Prostate gland (tissue), 2 donors: ENCODE measurements around the gene SPATA12.

ENCODE experiments used
- CTCF ChIP-seq, 4 experiments: fragments of 200-600 bp in 2 of 4; fragments of 450-650 bp in 2 of 4; sonication (generic) in 2 of 4; IDR thresholded peaks; 1 replicate in 3 of 4; 2 replicates in 1 of 4; pipeline ENCODE4 v1.5.1; 2016 to 2019; ENCODE audit warnings: antibody characterized with exemption in 4 of 4, mild to moderate bottlenecking in 2 of 4, moderate library complexity in 2 of 4
- POLR2AphosphoS5 ChIP-seq: sonication (generic); formaldehyde crosslinking; IDR thresholded peaks from one replicate; pipeline ENCODE4 v1.6.1; 2017; ENCODE audit warnings: antibody characterized with exemption

DNA sequence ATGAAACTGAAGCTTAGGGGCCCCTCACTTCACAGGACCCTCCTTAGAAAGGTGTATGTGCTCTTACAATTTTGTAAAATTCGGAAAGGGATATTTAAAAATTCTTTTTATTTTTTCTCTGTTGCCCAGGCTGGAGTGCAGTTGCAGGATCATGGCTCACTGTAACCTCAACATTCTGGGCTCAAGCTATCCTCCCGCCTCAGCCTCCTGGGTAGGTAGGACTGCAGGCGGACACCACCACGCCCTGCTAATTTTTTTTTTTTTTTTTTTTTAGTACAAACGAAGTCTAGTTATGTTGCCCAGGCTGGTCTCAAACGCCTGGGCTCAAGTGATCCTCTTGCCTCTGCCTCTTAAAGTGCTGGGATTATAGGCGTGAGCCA is 45.1 kb upstream of the SPATA12 start:
- TF ChIP-seq CTCF (IDR thresholded peaks at IDR 0.05) (no peak), POLR2AphosphoS5 (no peak)
